CD4-positive, alpha-beta memory T cell (primary cell): ENCODE results near the gene HEYL. TPM values are rescaled to one million over a fixed set of nuclear protein-coding genes. Genes with fewer than 3 reads are reported as not detected.
"Not testable (repeated sequence)": the region's sequence is repeated elsewhere in the genome, so short reads cannot be mapped to it uniquely, and the experiment has no call there.

ENCODE experiments used
- CTCF ChIA-PET: fragments of 350-600 bp; sonication (Branson Sonifier 250); formaldehyde crosslinking; loops from one replicate; lab custom pipeline; 2021; ENCODE audit warnings: inconsistent platforms; ENCODE audit not compliant: partially characterized antibody; lab: Charles Lee
- POLR2A ChIA-PET: fragments of 350-600 bp; sonication (Branson Sonifier 250); formaldehyde crosslinking; loops from one replicate; lab custom pipeline; 2021; ENCODE audit not compliant: partially characterized antibody; lab: Charles Lee
- DNase-seq, 5 donors: peaks; one replicate each; pipeline versions ENCODE4 v3.0.0 to v3.0.0-alpha.2; 2020 to 2022; ENCODE audit warnings: mixed read lengths in 1 of 5
- H3K27ac ChIP-seq: one replicate; pipeline ENCODE4 v1.7.0; 2013; ENCODE audit warnings: low read depth, low read length
- H3K27me3 ChIP-seq: 2 replicates; pipeline ENCODE4 v1.7.0; 2013; ENCODE audit warnings: mild to moderate bottlenecking, low read length, moderate library complexity; ENCODE audit not compliant: insufficient read depth
- H3K36me3 ChIP-seq: 2 replicates; pipeline ENCODE4 v1.7.0; 2013; ENCODE audit warnings: mild to moderate bottlenecking, low read length, moderate library complexity; ENCODE audit not compliant: insufficient read depth
- H3K4me1 ChIP-seq: 2 replicates; pipeline ENCODE4 v1.7.0; 2013; ENCODE audit warnings: mild to moderate bottlenecking, low read length, moderate library complexity; ENCODE audit not compliant: insufficient read depth
- H3K4me3 ChIP-seq, 2 donors: one replicate each; pipeline ENCODE4 v1.7.0; 2013; ENCODE audit warnings: low read length in 2 of 2, mild to moderate bottlenecking in 1 of 2
- H3K9me3 ChIP-seq, 2 donors: one replicate each; pipeline ENCODE4 v1.7.0; 2013; ENCODE audit warnings: low read length in 2 of 2, control low read depth in 1 of 2; ENCODE audit not compliant: control insufficient read depth in 1 of 2
- H3K27ac Mint-ChIP-seq, 7 donors: one replicate each; pipeline ENCODE4 v1.8.0; 2020 to 2021; ENCODE audit warnings: mixed read lengths in 7 of 7, mild to moderate bottlenecking in 6 of 7, inconsistent platforms in 3 of 7, moderate library complexity in 3 of 7
- H3K27me3 Mint-ChIP-seq, 2 donors: one replicate each; pipeline ENCODE4 v1.8.0; 2020 to 2021; ENCODE audit warnings: mixed read lengths in 2 of 2
- H3K36me3 Mint-ChIP-seq, 2 donors: one replicate each; pipeline ENCODE4 v1.8.0; 2020 to 2021; ENCODE audit warnings: mixed read lengths in 2 of 2, inconsistent platforms in 1 of 2, mild to moderate bottlenecking in 1 of 2
- H3K4me1 Mint-ChIP-seq, 4 donors: one replicate each; pipeline ENCODE4 v1.8.0; 2020 to 2021; ENCODE audit warnings: mixed read lengths in 4 of 4, mild to moderate bottlenecking in 1 of 4
- H3K4me3 Mint-ChIP-seq, 8 donors: one replicate each; pipeline ENCODE4 v1.8.0; 2020 to 2021; ENCODE audit warnings: mixed read lengths in 8 of 8, mild to moderate bottlenecking in 7 of 8, moderate library complexity in 6 of 8, inconsistent platforms in 3 of 8
- H3K9me3 Mint-ChIP-seq, 8 donors: one replicate each; pipeline ENCODE4 v1.8.0; 2020 to 2021; ENCODE audit warnings: mixed read lengths in 8 of 8, mild to moderate bottlenecking in 5 of 8, inconsistent platforms in 3 of 8, moderate library complexity in 1 of 8
- intact Hi-C: fragments of 100-400 bp; cut with micrococcal nuclease; formaldehyde crosslinking; loops from one replicate; pipeline ENCODE4 v1.15.1; 2023
- polyA plus RNA-seq, 2 donors: library from polyadenylated mRNA; unstranded; fragments of 300-500 nt; fragmentation: Illumina TruSeq; gene quantifications; one replicate each; pipeline ENCODE4 v1.2.3, GENCODE V29; 2021
- total RNA-seq, 2 experiments: library from RNA; stranded (reverse); gene quantifications; one replicate each; pipeline ENCODE4 v1.2.3, GENCODE V29; 2021

HEYL gene
- total and polyA plus RNA-seq, 4 experiments from 2014 or later: 0.12 to 0.23 TPM; not detected in 2

DNA sequence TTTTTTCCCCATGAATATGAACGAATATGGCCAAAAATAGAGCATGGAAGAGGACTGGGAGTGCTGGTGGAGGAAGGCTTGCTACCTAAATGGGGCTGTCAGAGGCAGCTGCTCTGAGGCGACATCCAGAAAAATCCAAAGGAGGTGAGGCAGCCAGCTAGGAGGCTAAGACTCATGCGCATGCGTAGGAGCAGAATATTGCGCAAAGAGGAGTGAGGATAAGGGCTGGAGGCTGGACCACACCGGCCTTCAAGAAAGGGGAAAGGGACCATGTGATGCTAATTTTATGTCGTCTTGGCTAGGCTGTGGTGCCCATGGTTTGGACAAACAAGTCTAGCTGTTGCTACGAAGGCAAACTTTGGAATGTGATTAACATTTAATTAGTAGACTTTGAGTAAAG lies 30.5 kb downstream of the HEYL start:
- H3K27me3 Mint-ChIP-seq: peaks cover 6 to 9% of the 10 kb centered on the region in 2 donors
- CTCF ChIA-PET: interaction anchor here (0.6 to 13.2 kb wide), 11 partner anchors 9 to 512 kb away, joined by 3 to 280 read pairs (median 4); no protein-coding TSS in a partner anchor
- H3K4me3 Mint-ChIP-seq: no peak overlapping the region
- Histone ChIP-seq H3K4me1 (peaks cover 3% of the 10 kb centered on the region), H3K27ac (no peak overlapping the region), H3K27me3 (no peaks in the 10 kb centered on the region), H3K36me3 (no peaks in the 10 kb centered on the region), H3K9me3 (no peaks in the 10 kb centered on the region), H3K4me3 (no peak overlapping the region)
- no peak overlapping the region for H3K27ac Mint-ChIP-seq
- peaks cover 3 to 12% (median 6%) of the 10 kb centered on the region in 4 donors for H3K4me1 Mint-ChIP-seq
- H3K36me3 Mint-ChIP-seq: no peaks in the 10 kb centered on the region
- intact Hi-C loops: no loop called here
- H3K9me3 Mint-ChIP-seq: no peaks in the 10 kb centered on the region
- no peak for DNase-seq
- POLR2A ChIA-PET: no interaction called here

DNA sequence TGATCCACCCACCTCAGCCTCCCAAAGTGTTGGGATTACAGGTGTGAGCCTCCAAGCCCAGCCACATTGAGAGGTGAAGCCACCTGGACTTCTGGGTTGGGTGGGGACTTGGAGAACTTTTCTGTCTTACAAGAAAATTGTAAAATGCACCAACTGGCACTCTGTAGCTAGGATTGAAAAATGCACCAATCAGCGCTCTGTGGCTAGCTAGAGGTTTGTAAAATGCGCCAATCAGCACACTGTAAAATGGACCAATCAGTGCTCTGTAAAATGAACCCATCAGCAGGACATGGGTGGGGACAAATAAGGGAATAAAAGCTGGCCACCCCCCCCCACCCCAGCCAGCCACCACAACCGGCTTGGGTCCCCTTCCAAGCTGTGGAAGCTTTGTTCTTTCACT lies 35.8 kb downstream of the HEYL start:
- H3K9me3 ChIP-seq, H3K4me1 Mint-ChIP-seq, H3K4me1 ChIP-seq, H3K4me3 ChIP-seq, POLR2A ChIA-PET, H3K27ac ChIP-seq, H3K27me3 ChIP-seq, H3K36me3 Mint-ChIP-seq, intact Hi-C loops, H3K27ac Mint-ChIP-seq, H3K4me3 Mint-ChIP-seq, H3K9me3 Mint-ChIP-seq, DNase-seq, H3K36me3 ChIP-seq: not testable (repeated sequence)
- CTCF ChIA-PET: interaction anchor here (0.8 to 13.2 kb wide), 4 partner anchors 51 to 195 kb away, joined by 3 to 280 read pairs (median 24); no protein-coding TSS in a partner anchor
- H3K27me3 Mint-ChIP-seq: peaks cover 14 to 18% of the 10 kb centered on the region in 2 donors

DNA sequence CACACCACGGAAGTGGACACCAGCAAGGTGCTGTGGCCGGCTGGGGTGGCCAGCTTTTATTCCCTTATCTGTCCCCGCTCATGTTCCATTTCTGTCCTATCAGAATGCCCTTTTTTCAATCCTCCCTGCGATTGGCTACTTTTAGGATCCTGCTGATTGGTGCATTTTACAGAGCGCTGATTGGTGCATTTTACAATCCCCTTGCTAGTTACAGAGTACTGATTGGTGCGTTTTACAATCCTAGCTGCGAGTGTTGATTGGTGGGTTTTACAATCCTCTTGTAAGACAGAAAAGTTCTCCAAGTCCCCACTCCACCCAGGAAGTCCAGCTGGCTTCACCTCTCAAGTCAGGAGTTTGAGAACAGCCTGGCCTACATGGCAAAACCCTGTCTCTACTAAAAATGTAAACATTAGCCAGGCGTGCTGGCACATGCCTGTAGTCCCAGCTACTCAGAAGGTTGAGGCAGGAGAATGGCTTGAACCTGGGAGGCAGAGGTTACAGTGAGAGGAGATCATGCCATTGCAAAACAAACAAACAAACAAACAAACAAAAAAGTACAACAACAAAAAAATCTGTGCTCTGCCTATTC lies 37.7 kb downstream of the HEYL start:
- H3K4me3 ChIP-seq, H3K36me3 ChIP-seq, H3K36me3 Mint-ChIP-seq, H3K27ac Mint-ChIP-seq, intact Hi-C loops, DNase-seq, H3K4me1 Mint-ChIP-seq, H3K27me3 ChIP-seq, H3K4me3 Mint-ChIP-seq, H3K9me3 ChIP-seq, H3K9me3 Mint-ChIP-seq, H3K27ac ChIP-seq, H3K4me1 ChIP-seq, POLR2A ChIA-PET: not testable (repeated sequence)
- CTCF ChIA-PET: interaction anchor here (1.2 to 2.4 kb wide), 5 partner anchors 9 to 120 kb away, joined by 3 to 7 read pairs (median 3); no protein-coding TSS in a partner anchor
- peaks cover 14 to 18% of the 10 kb centered on the region in 2 donors for H3K27me3 Mint-ChIP-seq

DNA sequence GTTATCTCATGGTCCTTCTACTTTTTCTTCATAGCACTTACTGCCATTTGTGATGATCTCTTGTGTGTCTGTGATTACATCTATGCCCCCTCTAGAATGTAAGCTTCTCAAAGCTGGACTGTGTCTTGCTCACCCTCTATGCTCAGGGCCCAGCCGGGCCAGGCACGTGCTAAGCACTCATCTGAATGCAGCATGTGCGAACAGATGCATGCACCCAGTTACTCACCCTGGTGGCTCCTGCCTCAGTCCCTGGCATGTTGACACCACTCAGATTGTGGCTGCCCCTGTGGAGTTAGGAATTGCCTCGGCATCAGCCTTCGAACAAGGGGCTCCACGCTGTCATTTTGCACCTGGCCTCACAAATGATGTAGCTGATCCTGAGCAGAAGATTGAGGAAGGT lies 43.3 kb downstream of the HEYL start:
- peaks cover 4 to 10% of the 10 kb centered on the region in 2 donors for H3K27me3 Mint-ChIP-seq
- no peaks in the 10 kb centered on the region for H3K4me1 ChIP-seq
- H3K9me3 ChIP-seq: no peaks in the 10 kb centered on the region
- H3K4me1 Mint-ChIP-seq: no peaks in the 10 kb centered on the region
- no peaks in the 10 kb centered on the region for H3K36me3 ChIP-seq
- no peaks in the 10 kb centered on the region for H3K9me3 Mint-ChIP-seq
- no peak overlapping the region for H3K4me3 ChIP-seq
- H3K27ac Mint-ChIP-seq: no peak overlapping the region
- no peak overlapping the region for H3K27ac ChIP-seq
- intact Hi-C loops: no loop called here
- POLR2A ChIA-PET: no interaction called here
- H3K36me3 Mint-ChIP-seq: no peaks in the 10 kb centered on the region
- no peak for DNase-seq
- no peak overlapping the region for H3K4me3 Mint-ChIP-seq
- H3K27me3 ChIP-seq: no peaks in the 10 kb centered on the region
- CTCF ChIA-PET: interaction anchor here (3.9 kb wide), 1 partner anchor 10 kb away, joined by 14 read pairs; no protein-coding TSS in a partner anchor

DNA sequence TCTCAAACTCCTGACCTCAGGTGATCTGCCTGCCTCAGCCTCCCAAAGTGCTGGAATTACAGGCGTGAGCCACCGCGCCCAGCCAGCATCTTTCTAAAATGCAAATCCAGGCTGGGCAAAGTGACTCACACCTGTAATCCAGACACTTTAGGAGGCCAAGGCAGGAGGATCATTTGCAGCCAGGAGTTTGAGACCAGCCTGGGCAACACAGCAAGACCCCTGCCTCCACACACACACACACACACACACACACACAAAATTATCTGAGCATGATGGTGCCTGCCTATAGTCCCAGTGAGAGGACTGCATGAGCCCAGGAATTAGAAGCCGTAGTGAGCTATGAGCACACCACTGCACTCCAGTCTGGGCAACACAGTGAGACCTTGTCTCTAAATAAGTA lies 46.1 kb downstream of the HEYL start:
- no peaks in the 10 kb centered on the region for H3K4me1 ChIP-seq
- no peak for DNase-seq
- no peaks in the 10 kb centered on the region for H3K36me3 ChIP-seq
- Mint-ChIP-seq H3K36me3 (no peaks in the 10 kb centered on the region), H3K27me3 (no peaks in the 10 kb centered on the region), H3K4me3 (no peak overlapping the region), H3K4me1 (no peaks in the 10 kb centered on the region), H3K9me3 (no peaks in the 10 kb centered on the region), H3K27ac (no peak overlapping the region)
- ChIA-PET CTCF (no interaction called here), POLR2A (no interaction called here)
- H3K27me3 ChIP-seq: no peaks in the 10 kb centered on the region
- intact Hi-C loops: no loop called here
- H3K9me3 ChIP-seq: no peaks in the 10 kb centered on the region
- H3K27ac ChIP-seq: no peak overlapping the region
- no peak overlapping the region for H3K4me3 ChIP-seq

DNA sequence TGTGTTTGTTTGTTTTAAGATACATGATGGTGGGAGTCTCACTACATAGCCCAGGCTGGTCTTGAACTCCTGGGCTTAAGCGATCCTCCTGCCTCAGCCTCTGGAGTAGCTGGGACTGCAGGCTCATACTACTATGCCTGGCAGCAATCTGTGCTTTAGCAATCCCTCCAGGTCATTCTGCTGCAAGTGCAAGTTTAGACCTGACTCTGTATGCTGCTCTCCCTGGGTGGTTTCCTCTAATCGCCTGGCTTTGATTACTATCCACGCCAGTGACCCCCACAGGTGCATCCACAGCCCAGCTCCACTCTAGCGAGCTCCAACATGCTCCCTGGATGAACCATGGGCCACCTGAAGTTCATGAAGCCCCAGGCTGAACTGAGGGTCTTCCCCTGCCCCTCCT lies 47.4 kb downstream of the HEYL start:
- H3K4me3 ChIP-seq: no peak overlapping the region
- POLR2A ChIA-PET: no interaction called here
- intact Hi-C loops: no loop called here
- H3K36me3 ChIP-seq: no peaks in the 10 kb centered on the region
- Mint-ChIP-seq H3K4me1 (no peaks in the 10 kb centered on the region), H3K27ac (no peak overlapping the region), H3K36me3 (no peaks in the 10 kb centered on the region), H3K27me3 (no peaks in the 10 kb centered on the region), H3K4me3 (no peak overlapping the region), H3K9me3 (no peaks in the 10 kb centered on the region)
- no peaks in the 10 kb centered on the region for H3K4me1 ChIP-seq
- CTCF ChIA-PET: interaction anchor here (1.0 kb wide), 1 partner anchor 18 kb away, joined by 3 read pairs; no protein-coding TSS in a partner anchor
- H3K27ac ChIP-seq: no peak overlapping the region
- no peaks in the 10 kb centered on the region for H3K27me3 ChIP-seq
- no peaks in the 10 kb centered on the region for H3K9me3 ChIP-seq
- DNase-seq: no peak

DNA sequence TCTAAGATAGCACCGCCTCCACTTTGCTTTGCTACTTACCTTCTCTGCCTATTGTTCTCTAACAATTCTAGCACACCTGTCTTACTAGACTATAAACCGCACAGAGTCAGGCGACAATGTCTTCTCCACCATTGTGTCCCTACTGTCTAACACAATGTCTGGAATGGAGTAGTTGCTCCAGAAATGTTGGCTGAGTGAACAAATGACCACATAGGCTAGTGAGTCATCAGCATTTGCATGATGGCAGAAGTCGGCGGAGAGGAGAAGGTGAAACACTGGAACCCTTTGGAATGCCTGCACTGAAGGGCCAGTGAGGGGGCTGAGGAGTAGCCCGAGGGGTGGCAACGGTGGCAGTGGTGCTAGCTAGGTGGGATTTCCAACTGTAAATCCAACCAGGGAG lies 48.9 kb downstream of the HEYL start:
- ChIA-PET CTCF (interaction anchor here (1.1 to 1.4 kb wide), 2 partner anchors 15 to 68 kb away, joined by 3 to 4 read pairs; no protein-coding TSS in a partner anchor), POLR2A (no interaction called here)
- H3K9me3 Mint-ChIP-seq: no peaks in the 10 kb centered on the region
- H3K4me3 Mint-ChIP-seq: no peak overlapping the region
- Histone ChIP-seq H3K4me3 (no peak overlapping the region), H3K4me1 (no peaks in the 10 kb centered on the region), H3K27me3 (no peaks in the 10 kb centered on the region), H3K9me3 (no peaks in the 10 kb centered on the region), H3K27ac (no peak overlapping the region), H3K36me3 (no peaks in the 10 kb centered on the region)
- H3K36me3 Mint-ChIP-seq: no peaks in the 10 kb centered on the region
- DNase-seq: no peak
- no peaks in the 10 kb centered on the region for H3K4me1 Mint-ChIP-seq
- H3K27me3 Mint-ChIP-seq: no peaks in the 10 kb centered on the region
- intact Hi-C loops: no loop called here
- H3K27ac Mint-ChIP-seq: no peak overlapping the region
